Kidney (tissue), 14 donors: ENCODE data around the gene WWOX. TPM values are rescaled to one million over a fixed set of nuclear protein-coding genes. Genes with fewer than 3 reads are reported as not detected.

Experiments
- DNase-seq, 5 donors: peaks; one replicate each; pipeline ENCODE4 v3.0.0-alpha.2; 2013 to 2020
- FAIRE-seq: peaks from 2 replicates; lab custom pipeline; 2012; peaks lifted over from hg19 to GRCh38; lab: Jason Lieb, UNC
- H3K27ac ChIP-seq, 2 donors: one replicate each; pipeline ENCODE4 v1.7.0; 2013; ENCODE audit warnings: low read depth in 2 of 2, low read length in 2 of 2, inconsistent platforms in 1 of 2
- H3K27me3 ChIP-seq: one replicate; pipeline ENCODE4 v1.7.1; 2013; ENCODE audit warnings: low read length, inconsistent platforms; ENCODE audit not compliant: control insufficient read depth, insufficient read depth
- H3K36me3 ChIP-seq, 3 donors: one replicate each; pipeline versions ENCODE4 v1.7.0 to v1.7.1; 2013; ENCODE audit warnings: low read length in 3 of 3, control low read depth in 1 of 3, inconsistent platforms in 1 of 3; ENCODE audit not compliant: insufficient read depth in 3 of 3, control insufficient read depth in 2 of 3
- H3K4me1 ChIP-seq, 3 donors: one replicate each; pipeline versions ENCODE4 v1.7.0 to v1.7.1; 2013; ENCODE audit warnings: low read length in 3 of 3, inconsistent platforms in 1 of 3, low read depth in 1 of 3; ENCODE audit not compliant: control insufficient read depth in 2 of 3, insufficient read depth in 2 of 3
- H3K4me3 ChIP-seq, 3 donors: one replicate each; pipeline versions ENCODE4 v1.7.0 to v1.8.1; 2013; ENCODE audit warnings: low read length in 3 of 3, control low read depth in 1 of 3, inconsistent platforms in 1 of 3
- H3K9ac ChIP-seq, 3 donors: one replicate each; pipeline versions ENCODE4 v1.7.0 to v1.7.1; 2013; ENCODE audit warnings: low read length in 3 of 3, control low read depth in 1 of 3, inconsistent platforms in 1 of 3
- H3K9me3 ChIP-seq, 3 donors: one replicate each; pipeline versions ENCODE4 v1.7.0 to v1.7.1; 2013; ENCODE audit warnings: low read length in 3 of 3, control low read depth in 1 of 3, inconsistent platforms in 1 of 3; ENCODE audit not compliant: control insufficient read depth in 2 of 3, insufficient read depth in 1 of 3
- CTCF ChIP-seq: IDR thresholded peaks from 3 replicates; pipeline ENCODE4 v1.5.1; 2012; ENCODE audit warnings: mild to moderate bottlenecking, moderate library complexity, borderline replicate concordance; ENCODE audit not compliant: insufficient read depth; ENCODE audit errors: extremely low read depth
- intact Hi-C: fragments of 100-400 bp; cut with DNase I; formaldehyde crosslinking; loops from one replicate; pipeline ENCODE4 v1.11.1; 2022
- polyA plus RNA-seq: library from polyadenylated mRNA; stranded (reverse); fragments of 350-450 nt; fragmentation: Illumina TruSeq; extraction: RNeasy Lipid Tissue Mini Kit (QIAGEN cat#74804); gene quantifications from one replicate; pipeline ENCODE4 v1.2.3, GENCODE V29; 2014; ENCODE audit warnings: low read depth, low replicate concordance; ENCODE audit not compliant: insufficient read depth
- total RNA-seq: library from RNA; stranded (reverse); fragmentation: NEBNext Ultra II Directional; extraction: Animal tissue kit (Norgen Biotek cat#: 25700); gene quantifications from one replicate; pipeline ENCODE4 v1.2.1, GENCODE V29; 2021
- donor health status: control.
- donor health status: control.
- donor health status: control.
- donor health status: control.
- donor health status: control.
- donor health status: DM: yes; HTN: yes; CAD: no.
- donor health status: Normal renal cell carcinoma (clear cell type).

The WWOX gene
- total and polyA plus RNA-seq, 2 donors from 2014 or later, result 22.5 to 30.3 TPM

GRCh38 chr16:78126662-78127061, 27.2 kb downstream of the WWOX start:
- intact Hi-C loops, result no loop called here
- FAIRE-seq (no peak), DNase-seq (no peak)
- TF ChIP-seq CTCF, result no peak
- Histone ChIP-seq H3K9ac (no peak overlapping the region), H3K27ac (no peak overlapping the region), H3K4me1 (peaks cover 3 to 5% (median 3%) of the 10 kb centered on the region in 3 donors), H3K4me3 (no peak overlapping the region), H3K9me3 (no peaks in the 10 kb centered on the region), H3K27me3 (no peaks in the 10 kb centered on the region), H3K36me3 (no peaks in the 10 kb centered on the region)

- no peak for TF ChIP-seq CTCF
- Histone ChIP-seq H3K4me1 (peaks cover 3 to 5% (median 3%) of the 10 kb centered on the region in 3 donors), H3K27me3 (no peaks in the 10 kb centered on the region), H3K9ac (no peak overlapping the region), H3K9me3 (no peaks in the 10 kb centered on the region), H3K36me3 (no peaks in the 10 kb centered on the region), H3K4me3 (no peak overlapping the region), H3K27ac (no peak overlapping the region)
- DNase-seq, result peak in 2 of 5 donors; percentile 69 to 73
- no peak for FAIRE-seq
- intact Hi-C loops, result no loop called here
Measured at GRCh38 chr16:78127130-78127529, 27.7 kb downstream of the WWOX start.

GRCh38 chr16:78128913-78129312, 29.5 kb downstream of the WWOX start:
- H3K4me3 ChIP-seq, result no peak overlapping the region
- H3K27ac ChIP-seq, result no peak overlapping the region
- no peak for TF ChIP-seq CTCF
- intact Hi-C loops, result no loop called here
- no peak overlapping the region for H3K9ac ChIP-seq
- H3K9me3 ChIP-seq, result no peaks in the 10 kb centered on the region
- FAIRE-seq (no peak), DNase-seq (no peak)
- H3K36me3 ChIP-seq, result no peaks in the 10 kb centered on the region
- peaks cover 3 to 5% (median 3%) of the 10 kb centered on the region in 3 donors for H3K4me1 ChIP-seq
- H3K27me3 ChIP-seq, result no peaks in the 10 kb centered on the region

GRCh38 chr16:78129349-78129748, 29.9 kb downstream of the WWOX start:
- FAIRE-seq, result no peak

More at GRCh38 chr16:78129349-78129748, 29.9 kb downstream of the WWOX start:
- no peak for TF ChIP-seq CTCF
- Histone ChIP-seq H3K27ac (no peak overlapping the region), H3K27me3 (no peaks in the 10 kb centered on the region), H3K9ac (no peak overlapping the region), H3K36me3 (no peaks in the 10 kb centered on the region), H3K4me1 (peaks cover 3 to 5% (median 3%) of the 10 kb centered on the region in 3 donors), H3K4me3 (no peak overlapping the region), H3K9me3 (no peaks in the 10 kb centered on the region)
- intact Hi-C loops, result no loop called here
- no peak for DNase-seq
